Measurements from ENCODE around the gene MROH7. TPM values are rescaled to one million over a fixed set of nuclear protein-coding genes. Genes with fewer than 3 reads are reported as not detected.

Gene MROH7
- total and polyA plus RNA-seq, 9 of the 15 experiments (the other 6 are each of a cell fraction or from before 2014, with no cell fraction given), result not detected

DNA sequence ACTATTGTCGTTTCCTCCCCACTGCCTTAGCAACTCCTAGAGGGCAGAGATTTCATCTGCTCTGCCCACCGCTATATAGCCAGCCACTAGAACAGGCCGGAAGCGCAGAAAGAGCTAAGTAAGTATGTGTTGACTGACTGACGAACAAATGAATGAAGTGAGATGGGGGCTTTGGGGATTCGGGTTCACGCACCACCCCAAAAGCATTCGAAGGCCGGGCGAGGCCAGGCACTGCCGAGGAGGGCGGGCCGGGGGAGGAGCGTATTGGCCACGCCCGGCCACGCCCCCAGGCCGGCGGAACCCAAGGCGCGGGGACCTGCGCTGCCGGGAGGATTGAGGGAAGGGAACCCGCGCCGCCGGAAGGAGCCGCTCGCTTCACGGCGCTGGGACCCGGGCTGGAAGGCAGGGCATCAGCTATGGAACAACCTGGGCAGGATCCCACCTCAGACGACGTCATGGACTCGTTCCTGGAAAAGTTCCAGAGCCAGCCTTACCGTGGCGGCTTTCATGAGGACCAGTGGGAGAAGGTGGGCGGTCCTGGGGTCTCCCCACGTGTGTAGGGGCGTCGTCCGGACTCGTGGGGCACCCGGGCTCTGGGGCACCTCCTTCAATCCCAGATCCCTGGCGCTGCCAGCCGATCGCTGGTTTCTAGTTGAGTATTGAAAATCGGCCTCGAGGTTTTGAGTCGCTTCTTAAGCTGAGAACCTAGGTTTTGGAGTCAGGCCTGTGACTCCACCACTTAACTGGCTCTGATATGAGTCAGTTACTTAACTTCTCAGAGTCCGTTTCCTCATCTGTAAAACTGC is 74.1 kb downstream of the MROH7 start, which contains the start of gene TTC4 (continued):
- TF ChIP-seq RUNX1 (IDR thresholded peaks at IDR 0.05; ENCODE audit: low read depth) (peak; percentile 82; the same call in 1 of the 2 replicates), CBFB (CRISPR knock-in tag; IDR thresholded peaks at IDR 0.05) (no peak), TBP (optimal IDR thresholded peaks at IDR 0.05; ENCODE audit: low read depth, low read length) (peak; percentile 88), CTCFL (IDR thresholded peaks at IDR 0.05; ENCODE audit: borderline replicate concordance, insufficient read depth, low read depth, low read length, poor library complexity, severe bottlenecking) (no peak), RBM15 (IDR thresholded peaks at IDR 0.05; ENCODE audit: insufficient read depth, low read length) (no peak), TAL1 (IDR thresholded peaks at IDR 0.05) (0 out of 2 replicates have a peak, but pooled peaks have one; percentile 1), PTBP1 (IDR thresholded peaks at IDR 0.05; ENCODE audit: low read depth, low read length) (0 out of 2 replicates have a peak, but pooled peaks have one; percentile 50), RHOXF2B (CRISPR knock-in tag; conservative IDR thresholded peaks at IDR 0.05) (peak; percentile 84; the same call in 1 of the 2 replicates), MECOM (CRISPR knock-in tag; IDR thresholded peaks at IDR 0.05) (no peak), SRSF3 (IDR thresholded peaks at IDR 0.05; ENCODE audit: insufficient read depth, low read length) (no peak), NELFE (IDR thresholded peaks at IDR 0.05; ENCODE audit: insufficient read depth, insufficient read length) (no peak), NFXL1 (CRISPR knock-in tag; IDR thresholded peaks at IDR 0.05) (no peak), HSF4 (CRISPR knock-in tag; IDR thresholded peaks at IDR 0.05; ENCODE audit: borderline replicate concordance) (no peak), ZBTB2 (IDR thresholded peaks at IDR 0.05) (no peak), BRF2 (IDR thresholded peaks at IDR 0.05; ENCODE audit: borderline replicate concordance, insufficient read depth, insufficient read length) (no peak), LEF1 (IDR thresholded peaks at IDR 0.05) (0 out of 2 replicates have a peak, but pooled peaks have one; percentile 16), ZNF551 (CRISPR knock-in tag; IDR thresholded peaks at IDR 0.05) (no peak), RAD51 (IDR thresholded peaks at IDR 0.05; ENCODE audit: borderline replicate concordance, low read depth) (no peak), SP2 (IDR thresholded peaks at IDR 0.05; ENCODE audit: extremely low read depth, low read depth, low read length, poor library complexity, severe bottlenecking) (no peak)
- TF ChIP-seq, protein P1, sequence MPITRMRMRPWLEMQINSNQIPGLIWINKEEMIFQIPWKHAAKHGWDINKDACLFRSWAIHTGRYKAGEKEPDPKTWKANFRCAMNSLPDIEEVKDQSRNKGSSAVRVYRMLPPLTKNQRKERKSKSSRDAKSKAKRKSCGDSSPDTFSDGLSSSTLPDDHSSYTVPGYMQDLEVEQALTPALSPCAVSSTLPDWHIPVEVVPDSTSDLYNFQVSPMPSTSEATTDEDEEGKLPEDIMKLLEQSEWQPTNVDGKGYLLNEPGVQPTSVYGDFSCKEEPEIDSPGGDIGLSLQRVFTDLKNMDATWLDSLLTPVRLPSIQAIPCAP (CRISPR knock-in tag; IDR thresholded peaks at IDR 0.05; ENCODE audit: borderline replicate concordance), result no peak
